Measurements from ENCODE around the gene KRT39. TPM values are rescaled to one million over a fixed set of nuclear protein-coding genes. Genes with fewer than 3 reads are reported as not detected.

Gene KRT39
- total RNA-seq, 1 donor from 2014 or later: not detected

- H3K9me3 Mint-ChIP-seq: no peaks in the 10 kb centered on the region
- DNase-seq (ENCODE audit: low spot score): no peak
- no peaks in the 10 kb centered on the region for H3K36me3 Mint-ChIP-seq (ENCODE audit: low read depth)
- no peaks in the 10 kb centered on the region for H3K4me1 Mint-ChIP-seq (ENCODE audit: low read depth)
- intact Hi-C loops (cut with micrococcal nuclease): no loop called here
- peaks cover 10% of the 10 kb centered on the region for H3K27me3 Mint-ChIP-seq (ENCODE audit: insufficient read depth)
- no peak overlapping the region for H3K27ac Mint-ChIP-seq
- no peak overlapping the region for H3K4me3 Mint-ChIP-seq
Measured at GRCh38 chr17:40974366-40974765, 7.6 kb upstream of the KRT39 start.

- no peaks in the 10 kb centered on the region for H3K4me1 Mint-ChIP-seq (ENCODE audit: low read depth)
- no peak for DNase-seq (ENCODE audit: low spot score)
- no peak overlapping the region for H3K27ac Mint-ChIP-seq
- intact Hi-C loops (cut with micrococcal nuclease): no loop called here
- H3K36me3 Mint-ChIP-seq (ENCODE audit: low read depth): no peaks in the 10 kb centered on the region
- no peak overlapping the region for H3K4me3 Mint-ChIP-seq
- peaks cover 11% of the 10 kb centered on the region for H3K27me3 Mint-ChIP-seq (ENCODE audit: insufficient read depth)
- H3K9me3 Mint-ChIP-seq: peaks cover 5% of the 10 kb centered on the region
Measured at GRCh38 chr17:40967582-40967981, 834 bp upstream of the KRT39 start.

- no peak for DNase-seq (ENCODE audit: low spot score)
Measured at GRCh38 chr17:40963838-40964237, 2.9 kb downstream of the KRT39 start.

GRCh38 chr17:40962059-40962561, 4.6 kb downstream of the KRT39 start:
- Mint-ChIP-seq H3K9me3 (peaks cover 5% of the 10 kb centered on the region), H3K36me3 (ENCODE audit: low read depth) (no peaks in the 10 kb centered on the region), H3K4me1 (ENCODE audit: low read depth) (peaks cover 6% of the 10 kb centered on the region), H3K27me3 (ENCODE audit: insufficient read depth) (peaks cover 11% of the 10 kb centered on the region), H3K4me3 (no peak overlapping the region), H3K27ac (no peak overlapping the region)
- intact Hi-C loops (cut with micrococcal nuclease): no loop called here
- DNase-seq (ENCODE audit: low spot score): no peak

More at GRCh38 chr17:40963838-40964237, 2.9 kb downstream of the KRT39 start:
- Mint-ChIP-seq H3K4me1 (ENCODE audit: low read depth) (peaks cover 6% of the 10 kb centered on the region), H3K36me3 (ENCODE audit: low read depth) (no peaks in the 10 kb centered on the region), H3K27ac (no peak overlapping the region), H3K27me3 (ENCODE audit: insufficient read depth) (peaks cover 10% of the 10 kb centered on the region), H3K4me3 (no peak overlapping the region), H3K9me3 (peaks cover 5% of the 10 kb centered on the region)
- intact Hi-C loops (cut with micrococcal nuclease): no loop called here

- no peak overlapping the region for H3K4me3 Mint-ChIP-seq
- H3K9me3 Mint-ChIP-seq: peaks cover 5% of the 10 kb centered on the region
Measured at GRCh38 chr17:40961591-40961990, 5.2 kb downstream of the KRT39 start.

GRCh38 chr17:40960144-40960543, 6.6 kb downstream of the KRT39 start:
- intact Hi-C loops (cut with micrococcal nuclease): no loop called here
- no peak overlapping the region for H3K27ac Mint-ChIP-seq
- H3K4me3 Mint-ChIP-seq: no peak overlapping the region
- H3K9me3 Mint-ChIP-seq: no peaks in the 10 kb centered on the region
- peaks cover 13% of the 10 kb centered on the region for H3K27me3 Mint-ChIP-seq (ENCODE audit: insufficient read depth)
- H3K4me1 Mint-ChIP-seq (ENCODE audit: low read depth): peaks cover 6% of the 10 kb centered on the region
- H3K36me3 Mint-ChIP-seq (ENCODE audit: low read depth): no peaks in the 10 kb centered on the region
- DNase-seq (ENCODE audit: low spot score): no peak

More at GRCh38 chr17:40961591-40961990, 5.2 kb downstream of the KRT39 start:
- intact Hi-C loops (cut with micrococcal nuclease): no loop called here
- H3K4me1 Mint-ChIP-seq (ENCODE audit: low read depth): peaks cover 6% of the 10 kb centered on the region
- H3K36me3 Mint-ChIP-seq (ENCODE audit: low read depth): no peaks in the 10 kb centered on the region
- H3K27me3 Mint-ChIP-seq (ENCODE audit: insufficient read depth): peaks cover 16% of the 10 kb centered on the region
- DNase-seq (ENCODE audit: low spot score): no peak
- H3K27ac Mint-ChIP-seq: no peak overlapping the region

- H3K4me3 Mint-ChIP-seq: no peak overlapping the region
- H3K27me3 Mint-ChIP-seq (ENCODE audit: insufficient read depth): peaks cover 15% of the 10 kb centered on the region
- DNase-seq (ENCODE audit: low spot score): no peak
- H3K36me3 Mint-ChIP-seq (ENCODE audit: low read depth): no peaks in the 10 kb centered on the region
- H3K9me3 Mint-ChIP-seq: no peaks in the 10 kb centered on the region
- no peak overlapping the region for H3K27ac Mint-ChIP-seq
- intact Hi-C loops (cut with micrococcal nuclease): no loop called here
- H3K4me1 Mint-ChIP-seq (ENCODE audit: low read depth): peaks cover 6% of the 10 kb centered on the region
Measured at GRCh38 chr17:40958086-40958953, 8.4 kb downstream of the KRT39 start.

GRCh38 chr17:40956401-40957254, 10.1 kb downstream of the KRT39 start:
- peaks cover 6% of the 10 kb centered on the region for H3K4me1 Mint-ChIP-seq (ENCODE audit: low read depth)
- intact Hi-C loops (cut with micrococcal nuclease): no loop called here
- no peaks in the 10 kb centered on the region for H3K36me3 Mint-ChIP-seq (ENCODE audit: low read depth)
- no peaks in the 10 kb centered on the region for H3K9me3 Mint-ChIP-seq
- H3K27ac Mint-ChIP-seq: no peak overlapping the region
- DNase-seq (ENCODE audit: low spot score): no peak
- peaks cover 19% of the 10 kb centered on the region for H3K27me3 Mint-ChIP-seq (ENCODE audit: insufficient read depth)
- no peak overlapping the region for H3K4me3 Mint-ChIP-seq

- no peaks in the 10 kb centered on the region for H3K9me3 Mint-ChIP-seq
- H3K36me3 Mint-ChIP-seq (ENCODE audit: low read depth): no peaks in the 10 kb centered on the region
- H3K27ac Mint-ChIP-seq: no peak overlapping the region
- DNase-seq (ENCODE audit: low spot score): no peak
- no peaks in the 10 kb centered on the region for H3K4me1 Mint-ChIP-seq (ENCODE audit: low read depth)
- peaks cover 19% of the 10 kb centered on the region for H3K27me3 Mint-ChIP-seq (ENCODE audit: insufficient read depth)
- intact Hi-C loops (cut with micrococcal nuclease): no loop called here
- no peak overlapping the region for H3K4me3 Mint-ChIP-seq
Measured at GRCh38 chr17:40953881-40954280, 12.9 kb downstream of the KRT39 start.

- intact Hi-C loops (cut with micrococcal nuclease): no loop called here
- Mint-ChIP-seq H3K4me3 (no peak overlapping the region), H3K36me3 (ENCODE audit: low read depth) (no peaks in the 10 kb centered on the region), H3K9me3 (no peaks in the 10 kb centered on the region), H3K4me1 (ENCODE audit: low read depth) (no peaks in the 10 kb centered on the region), H3K27ac (no peak overlapping the region), H3K27me3 (ENCODE audit: insufficient read depth) (peaks cover 18% of the 10 kb centered on the region)
- DNase-seq (ENCODE audit: low spot score): no peak
Measured at GRCh38 chr17:40952661-40953060, 14.1 kb downstream of the KRT39 start.

- no peak for DNase-seq (ENCODE audit: low spot score)
- Mint-ChIP-seq H3K36me3 (ENCODE audit: low read depth) (no peaks in the 10 kb centered on the region), H3K9me3 (no peaks in the 10 kb centered on the region), H3K27me3 (ENCODE audit: insufficient read depth) (peaks cover 21% of the 10 kb centered on the region), H3K27ac (no peak overlapping the region), H3K4me3 (no peak overlapping the region), H3K4me1 (ENCODE audit: low read depth) (no peaks in the 10 kb centered on the region)
- intact Hi-C loops (cut with micrococcal nuclease): no loop called here
Measured at GRCh38 chr17:40952154-40952553, 14.6 kb downstream of the KRT39 start.

GRCh38 chr17:40951011-40951622, 15.6 kb downstream of the KRT39 start:
- intact Hi-C loops (cut with micrococcal nuclease): no loop called here
- H3K27ac Mint-ChIP-seq: no peak overlapping the region
- DNase-seq (ENCODE audit: low spot score): no peak
- H3K9me3 Mint-ChIP-seq: no peaks in the 10 kb centered on the region
- H3K27me3 Mint-ChIP-seq (ENCODE audit: insufficient read depth): peaks cover 23% of the 10 kb centered on the region
- H3K4me1 Mint-ChIP-seq (ENCODE audit: low read depth): no peaks in the 10 kb centered on the region
- no peak overlapping the region for H3K4me3 Mint-ChIP-seq
- no peaks in the 10 kb centered on the region for H3K36me3 Mint-ChIP-seq (ENCODE audit: low read depth)

Measured in activated T-helper 1 cell treated with anti-CD3 and anti-CD28 coated beads, Interleukin-12 subunit alpha, Interleukin-12 subunit beta, Interleukin-2, Interleukin-4 antibody, amounts not matched to agents 30 ng/mL and 10 ng/mL and 1 ng/mL, durations not matched to agents 14 hours and 24 hours and 36 hours (primary cell).